HTERT RPE-1 (cell line): ENCODE data around the gene CNGA3.

ENCODE experiments used
- in situ Hi-C: fragments of 300-500 bp; cut with MboI; formaldehyde crosslinking; loops from 4 replicates; pipeline ENCODE4 v1.14.3; 2020; ENCODE audit warnings: low sequenced_read_pairs

CNGA3 gene

DNA sequence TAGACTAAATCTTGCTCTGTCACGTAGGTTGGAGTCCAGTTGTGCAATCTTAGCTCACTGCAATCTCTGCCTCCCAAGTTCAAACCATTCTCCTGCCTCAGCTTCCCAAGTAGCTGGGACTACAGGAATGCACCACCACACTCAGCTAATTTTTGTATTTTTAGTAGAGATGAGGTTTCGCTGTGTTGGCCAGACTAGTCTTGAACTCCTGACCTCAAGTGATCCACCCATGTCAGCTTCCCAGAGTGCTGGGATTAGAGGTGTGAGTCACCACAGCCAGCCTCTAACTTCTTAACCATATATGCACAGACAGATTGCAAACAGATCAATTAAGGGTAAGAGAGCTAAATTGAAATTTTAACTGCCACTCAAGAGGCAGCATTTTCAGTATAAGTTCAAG is 22.1 kb upstream of the CNGA3 start:
- in situ Hi-C loops: no loop called here

DNA sequence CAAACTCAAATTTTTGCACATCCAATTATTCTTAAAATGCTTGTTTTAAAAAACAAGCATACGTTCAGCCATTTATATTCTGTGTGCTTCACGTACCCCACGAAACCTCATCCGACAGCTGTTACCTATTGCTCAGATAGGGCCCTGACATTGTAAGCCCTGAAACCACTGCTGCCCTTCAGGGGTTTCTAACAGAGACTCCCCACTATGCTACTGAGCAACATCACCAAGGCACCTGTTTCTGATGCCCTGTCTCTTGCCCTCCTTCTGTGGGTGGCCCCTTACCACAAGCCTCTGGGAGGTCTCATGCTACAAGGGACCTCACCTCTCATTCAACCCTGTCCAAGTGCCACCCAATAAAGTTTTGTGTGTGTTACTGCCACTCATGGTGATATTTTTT is 18.5 kb upstream of the CNGA3 start:
- in situ Hi-C loops: no loop called here

DNA sequence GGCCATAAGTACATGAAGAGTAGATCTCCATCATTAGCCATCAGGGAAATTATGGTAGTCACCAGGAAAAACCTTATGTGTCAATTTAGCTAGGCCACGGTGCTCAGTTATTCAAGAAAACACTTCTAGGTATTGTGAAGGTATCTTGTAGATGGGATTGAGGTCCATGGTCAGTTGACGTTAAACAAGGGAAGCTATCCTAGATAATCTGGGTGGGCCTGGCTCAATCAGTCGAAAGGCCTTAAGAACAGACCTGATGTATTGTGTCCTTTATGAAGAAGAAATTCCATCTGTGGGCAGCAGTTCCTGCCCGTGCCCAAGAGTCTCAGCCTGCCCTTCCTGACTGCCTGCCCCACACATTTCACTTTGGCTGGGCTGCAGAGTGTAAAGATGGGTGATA is 16.7 kb upstream of the CNGA3 start:
- in situ Hi-C loops: no loop called here

DNA sequence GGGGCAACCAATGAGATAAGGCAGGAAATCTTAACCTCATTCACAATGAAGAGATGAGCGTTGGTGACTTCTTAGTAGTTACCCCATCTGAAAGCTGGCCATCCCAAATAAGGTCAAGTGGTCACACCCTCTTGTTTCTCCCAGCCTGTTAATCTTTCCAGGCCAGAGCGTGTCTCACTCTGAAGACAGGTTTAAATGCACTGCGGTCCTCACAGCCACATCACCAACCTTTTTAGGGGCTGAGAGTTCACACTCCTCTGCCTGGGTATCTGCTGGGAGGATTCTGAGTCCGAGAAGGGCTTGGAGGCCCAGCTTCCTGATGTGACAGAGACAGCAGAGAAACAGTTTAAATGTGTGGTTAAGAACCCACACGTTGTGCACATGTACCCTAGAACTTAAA is 13.3 kb upstream of the CNGA3 start:
- in situ Hi-C loops: no loop called here

DNA sequence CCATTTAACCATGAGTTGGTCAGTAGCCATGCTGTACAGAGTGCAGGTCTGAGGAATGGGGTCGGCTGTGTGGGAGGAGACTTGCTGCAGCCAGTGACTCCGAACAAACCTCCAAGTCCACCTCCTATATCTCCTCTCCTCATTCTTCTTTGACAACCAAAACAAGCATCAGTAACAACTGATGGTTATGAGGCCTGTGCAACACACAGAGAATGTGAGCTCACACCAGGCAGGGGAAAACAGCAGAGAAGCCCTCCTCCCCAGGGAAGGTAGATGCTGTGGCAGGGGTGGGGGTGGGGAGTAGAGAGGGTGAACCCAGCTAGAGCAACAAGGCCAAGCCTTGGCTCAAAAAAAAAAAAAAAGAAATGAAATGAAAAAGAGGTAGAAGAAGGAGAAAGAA is 12.3 kb upstream of the CNGA3 start:
- in situ Hi-C loops: no loop called here

DNA sequence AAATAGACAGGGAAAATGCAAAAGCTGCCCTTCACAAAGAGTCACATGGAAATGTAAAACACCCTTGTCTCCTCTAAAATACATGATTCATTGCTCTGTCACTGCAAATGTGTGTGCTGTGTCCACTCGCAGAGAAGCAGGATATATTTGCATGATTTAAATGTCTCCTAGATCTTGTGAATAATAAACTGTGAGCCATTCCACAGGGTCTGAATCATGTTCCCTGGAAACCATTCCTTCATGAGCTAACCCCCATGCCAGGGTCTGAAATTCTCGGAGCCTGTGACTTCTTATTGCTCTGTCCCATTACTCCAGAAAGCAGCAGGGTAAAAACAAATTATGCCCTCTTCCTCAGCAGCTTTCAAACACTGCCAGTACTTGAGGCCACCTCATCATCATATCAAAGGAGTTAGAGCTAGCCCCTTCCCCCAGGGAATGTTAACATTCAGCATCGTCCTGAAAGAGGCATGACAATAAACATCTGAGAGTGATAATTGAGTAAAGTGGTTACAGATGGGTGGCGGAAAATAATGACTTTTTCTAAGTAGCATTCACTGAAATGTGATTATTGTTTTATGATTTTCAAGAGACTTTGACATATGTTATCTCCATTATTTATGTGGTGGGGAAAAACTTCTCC is 11.7 kb upstream of the CNGA3 start:
- in situ Hi-C loops: no loop called here

DNA sequence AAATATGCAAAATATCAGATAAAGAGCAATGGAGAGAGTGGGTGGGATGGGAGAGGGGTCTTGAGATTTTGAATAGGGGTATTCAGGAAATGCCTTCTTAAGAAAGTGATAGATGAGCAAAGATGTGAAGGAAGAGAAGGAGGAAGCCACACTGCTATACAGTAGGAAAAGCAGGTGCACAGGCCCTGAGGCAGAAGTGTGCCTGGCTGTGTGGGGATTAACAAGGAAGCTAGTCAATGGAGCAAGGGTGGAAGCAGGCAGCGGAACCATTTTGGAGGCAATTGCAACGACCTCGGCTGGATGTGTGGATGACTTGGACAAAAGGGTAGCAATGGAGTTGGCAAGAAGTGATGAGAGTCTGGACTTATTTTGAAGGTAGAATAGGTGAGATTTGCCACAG is 11.0 kb upstream of the CNGA3 start:
- in situ Hi-C loops: no loop called here

- in situ Hi-C loops: no loop called here
Measured at GRCh38 chr2:98341241-98341640, 5.0 kb upstream of the CNGA3 start.

- in situ Hi-C loops: no loop called here
Measured at GRCh38 chr2:98343285-98343684, 3.0 kb upstream of the CNGA3 start.

DNA sequence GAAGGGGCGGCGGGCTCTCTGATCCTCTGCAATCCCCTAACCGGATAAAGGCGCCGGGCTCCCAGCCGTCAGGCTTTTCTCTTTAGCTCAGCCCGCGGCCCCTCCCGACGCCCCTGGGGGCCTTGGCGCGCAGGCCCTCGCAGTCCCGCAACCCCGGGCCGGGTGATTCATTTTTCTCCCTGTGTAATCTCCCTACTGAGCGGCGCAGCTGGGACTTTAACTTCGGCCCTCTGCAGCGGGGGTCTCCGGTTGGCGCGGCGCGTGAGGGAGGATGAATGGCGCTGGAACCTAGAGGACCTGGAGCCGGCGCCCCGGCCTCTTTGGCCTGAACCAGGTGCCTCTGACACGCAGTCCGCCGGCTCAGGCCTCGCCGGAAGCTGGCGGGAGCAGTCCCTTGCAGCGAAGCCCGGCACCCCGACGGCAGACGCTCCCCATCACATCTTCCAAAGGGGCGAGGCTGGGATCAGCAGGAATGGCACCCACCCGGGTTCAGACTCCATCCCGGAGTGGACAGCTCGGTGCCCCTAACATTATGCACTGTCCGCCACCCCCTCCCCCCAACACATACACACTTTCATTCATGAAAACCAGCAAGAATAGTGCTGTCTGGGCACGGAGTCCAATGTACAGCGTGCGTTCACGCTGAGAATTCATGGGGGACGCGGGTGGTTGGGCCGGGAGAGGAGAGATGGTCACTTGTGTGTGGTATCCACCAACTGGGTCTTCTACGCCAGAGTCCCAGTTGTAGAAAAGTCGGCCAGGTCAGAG is 1.2 kb downstream of the CNGA3 start:
- in situ Hi-C loops: no loop called here

GRCh38 chr2:98348066-98348561 is 1.9 kb downstream of the CNGA3 start:
- in situ Hi-C loops: no loop called here

DNA sequence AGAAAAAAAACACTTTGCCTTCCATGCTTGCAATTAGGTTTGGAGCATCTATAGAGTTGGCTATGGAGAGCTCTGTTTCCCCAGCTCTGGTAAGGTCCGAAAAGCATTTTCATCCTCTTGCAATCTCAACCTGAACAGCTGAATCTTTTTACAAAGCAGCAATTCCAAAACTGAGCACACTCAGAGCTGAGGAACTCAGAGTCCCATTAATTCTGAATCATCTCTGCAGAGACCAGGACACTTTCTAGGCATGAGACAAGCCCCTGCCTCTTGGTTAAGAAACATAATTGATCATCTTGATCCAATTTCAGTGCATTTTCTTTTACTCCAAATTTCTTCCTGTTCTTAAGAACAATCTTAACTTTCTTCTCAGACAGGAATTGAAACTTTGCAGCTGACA is 4.2 kb downstream of the CNGA3 start:
- in situ Hi-C loops: no loop called here

DNA sequence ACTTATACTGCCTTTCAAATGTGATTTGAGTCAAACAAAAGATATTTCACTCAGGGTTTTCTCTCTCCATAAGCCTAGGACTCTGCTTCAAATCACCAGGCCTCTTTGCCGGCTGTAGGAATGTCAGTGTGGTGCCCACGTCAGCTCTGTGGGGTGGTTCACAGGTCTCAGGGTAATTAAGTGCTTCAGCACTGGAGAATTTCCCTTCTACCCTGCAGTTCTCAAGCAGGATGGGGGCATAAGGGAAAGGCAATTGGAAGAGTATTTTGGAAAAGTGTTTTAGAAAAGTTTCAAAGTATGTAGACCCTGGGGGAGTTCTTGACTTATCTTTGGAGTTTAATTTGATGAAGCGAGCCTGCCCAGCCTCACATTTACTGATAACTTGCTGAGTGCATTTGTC is 9.6 kb downstream of the CNGA3 start:
- in situ Hi-C loops: no loop called here

DNA sequence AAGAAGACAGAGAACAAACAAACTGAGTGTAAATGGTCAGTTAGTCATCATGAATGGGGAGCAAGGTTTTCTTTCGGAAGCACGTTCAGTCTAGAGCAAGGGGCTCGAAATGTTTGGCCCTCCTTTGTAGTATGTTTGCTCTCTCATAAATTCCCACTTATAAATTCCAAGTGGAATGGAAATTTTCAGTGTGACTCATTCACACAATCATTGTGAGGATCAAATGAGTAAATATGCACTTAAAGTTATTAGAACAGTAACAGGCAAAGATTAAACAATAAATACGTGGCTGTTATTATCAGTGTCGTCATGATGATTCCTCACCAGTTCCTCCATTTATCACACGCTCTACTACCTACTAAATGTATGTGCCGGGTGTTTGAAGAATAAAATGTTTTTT is 10.5 kb downstream of the CNGA3 start:
- in situ Hi-C loops: no loop called here

DNA sequence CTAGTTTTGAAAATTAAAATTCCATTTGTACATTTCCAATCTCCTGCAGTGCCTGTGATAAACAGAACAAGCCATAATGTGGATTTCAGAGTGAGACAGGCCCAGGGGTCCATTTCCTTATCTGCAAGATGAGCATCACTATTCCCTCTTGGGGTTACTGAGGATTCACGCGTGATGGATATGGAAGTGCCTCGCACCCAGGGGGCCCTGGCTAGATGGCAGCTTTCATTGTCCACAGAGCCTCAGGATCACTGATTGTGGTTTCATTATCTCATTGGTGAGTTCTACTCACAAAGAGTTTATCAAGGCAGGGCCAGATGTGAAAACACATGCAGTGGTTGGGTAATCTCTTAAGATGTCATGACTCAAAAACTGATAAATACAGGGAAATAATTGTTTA is 11.6 kb downstream of the CNGA3 start:
- in situ Hi-C loops: no loop called here

DNA sequence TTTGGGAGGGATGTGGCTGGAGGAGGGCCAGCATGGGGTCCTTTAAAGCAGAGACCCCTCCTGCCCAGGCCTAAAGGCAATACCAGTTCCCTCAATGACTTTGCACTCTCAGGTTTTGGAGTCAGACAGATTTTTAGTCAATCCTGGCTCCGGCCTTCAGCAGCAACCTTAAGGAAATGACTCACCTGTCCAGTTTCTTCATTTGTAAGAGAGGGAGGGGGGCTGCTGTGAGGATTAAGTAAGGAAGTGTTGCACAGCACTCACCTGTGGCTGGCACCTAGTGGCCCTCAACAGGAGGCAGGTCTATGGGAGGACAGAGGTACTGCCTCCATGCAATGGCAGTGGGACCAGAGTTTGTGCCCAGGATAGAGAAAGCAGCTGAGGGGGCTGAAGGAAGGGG is 13.7 kb downstream of the CNGA3 start:
- in situ Hi-C loops: no loop called here

- in situ Hi-C loops: no loop called here
Measured at GRCh38 chr2:98367721-98368120, 21.5 kb downstream of the CNGA3 start.

- in situ Hi-C loops: no loop called here
Measured at GRCh38 chr2:98369710-98370239, 23.5 kb downstream of the CNGA3 start.

DNA sequence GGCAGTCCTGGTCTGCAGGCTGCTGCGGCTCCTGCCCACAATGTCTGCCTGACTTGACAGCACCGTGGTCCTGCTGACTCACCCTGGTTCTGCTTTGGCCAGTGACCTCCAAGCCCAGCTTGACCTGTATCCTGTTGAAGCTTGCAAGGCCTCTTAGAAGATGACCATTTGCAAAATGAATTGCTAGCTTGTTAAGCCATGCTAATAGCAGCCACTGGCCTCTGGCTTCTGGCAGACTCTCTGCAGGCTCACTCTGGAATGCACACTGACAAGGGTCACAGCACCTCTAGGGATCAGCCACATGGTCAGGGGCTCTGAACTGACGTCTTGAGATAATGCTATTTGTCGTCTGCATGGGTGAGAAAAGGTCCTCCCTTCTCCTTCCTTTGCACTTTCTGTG is 25.9 kb downstream of the CNGA3 start:
- in situ Hi-C loops: no loop called here

GRCh38 chr2:98372579-98372978 is 26.3 kb downstream of the CNGA3 start:
- in situ Hi-C loops: no loop called here

GRCh38 chr2:98374286-98374685 is 28.0 kb downstream of the CNGA3 start:
- in situ Hi-C loops: no loop called here

DNA sequence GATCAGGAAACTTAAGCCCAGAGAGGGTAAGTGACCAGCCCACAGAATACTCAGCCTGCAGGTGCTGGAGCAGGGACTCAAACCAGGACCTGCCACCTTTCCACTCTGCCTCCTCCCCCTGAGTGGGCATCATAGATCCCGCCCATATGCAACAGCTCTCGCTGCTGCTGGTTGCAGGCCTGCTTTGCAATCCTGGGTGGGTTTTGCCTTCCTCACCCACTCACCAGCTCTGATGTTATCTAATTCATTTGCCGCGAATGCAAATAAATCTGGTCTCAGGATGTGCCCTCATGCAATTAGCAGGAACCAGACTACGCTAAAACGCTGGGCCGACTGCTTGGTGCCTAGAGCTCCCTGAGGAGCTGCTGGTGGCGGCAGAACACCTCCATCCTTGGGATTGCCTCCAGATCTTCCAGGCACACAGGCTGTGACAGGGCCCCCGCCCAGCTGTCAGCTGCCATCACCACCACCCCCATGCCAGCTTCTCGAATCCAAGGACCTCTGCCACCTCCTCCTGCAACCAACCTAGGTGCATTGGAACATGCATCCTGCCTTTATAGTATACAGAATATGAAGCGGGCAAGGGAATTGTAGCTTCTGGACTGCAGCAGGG is 28.8 kb downstream of the CNGA3 start:
- in situ Hi-C loops: no loop called here
